ENCODE measurements around the gene CD1C.

DNA sequence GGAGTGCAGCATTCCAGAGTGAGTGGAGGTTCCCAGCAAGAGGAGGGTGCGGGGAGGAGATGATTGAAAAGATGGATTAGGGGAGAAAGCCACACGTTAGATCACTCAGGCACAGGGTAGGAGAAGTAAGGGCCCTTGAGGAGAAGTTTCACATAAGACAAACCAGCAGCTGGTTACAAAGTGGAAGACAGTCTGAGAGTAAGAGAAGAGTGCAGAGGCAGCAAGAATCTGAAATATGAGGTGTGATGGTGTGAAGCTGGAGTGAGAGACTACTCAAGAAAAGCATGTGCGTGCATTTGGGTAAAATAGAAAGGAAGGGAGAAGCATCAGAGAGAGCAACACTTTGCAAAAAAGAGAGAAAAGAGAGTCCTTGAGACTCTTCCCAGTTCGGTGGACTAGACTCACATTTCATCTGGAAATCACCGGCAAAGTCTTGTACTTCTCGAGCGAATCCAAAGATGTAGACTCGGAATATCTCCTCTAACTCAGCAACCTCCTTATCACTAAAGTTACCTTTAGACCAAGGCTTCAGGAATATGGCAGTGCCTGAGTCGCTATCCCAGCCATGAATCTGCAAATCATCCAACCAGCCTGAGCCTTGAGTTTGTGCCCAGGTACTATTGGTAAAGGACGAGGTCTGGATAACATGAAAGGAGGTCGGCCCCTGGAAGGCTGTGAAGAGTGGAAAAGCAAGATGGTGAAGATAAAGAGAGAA lies 40.8 kb downstream of the CD1C start:
- TF ChIP-seq, protein P1, sequence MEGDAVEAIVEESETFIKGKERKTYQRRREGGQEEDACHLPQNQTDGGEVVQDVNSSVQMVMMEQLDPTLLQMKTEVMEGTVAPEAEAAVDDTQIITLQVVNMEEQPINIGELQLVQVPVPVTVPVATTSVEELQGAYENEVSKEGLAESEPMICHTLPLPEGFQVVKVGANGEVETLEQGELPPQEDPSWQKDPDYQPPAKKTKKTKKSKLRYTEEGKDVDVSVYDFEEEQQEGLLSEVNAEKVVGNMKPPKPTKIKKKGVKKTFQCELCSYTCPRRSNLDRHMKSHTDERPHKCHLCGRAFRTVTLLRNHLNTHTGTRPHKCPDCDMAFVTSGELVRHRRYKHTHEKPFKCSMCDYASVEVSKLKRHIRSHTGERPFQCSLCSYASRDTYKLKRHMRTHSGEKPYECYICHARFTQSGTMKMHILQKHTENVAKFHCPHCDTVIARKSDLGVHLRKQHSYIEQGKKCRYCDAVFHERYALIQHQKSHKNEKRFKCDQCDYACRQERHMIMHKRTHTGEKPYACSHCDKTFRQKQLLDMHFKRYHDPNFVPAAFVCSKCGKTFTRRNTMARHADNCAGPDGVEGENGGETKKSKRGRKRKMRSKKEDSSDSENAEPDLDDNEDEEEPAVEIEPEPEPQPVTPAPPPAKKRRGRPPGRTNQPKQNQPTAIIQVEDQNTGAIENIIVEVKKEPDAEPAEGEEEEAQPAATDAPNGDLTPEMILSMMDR (IDR thresholded peaks at IDR 0.05) = no peak
- TF ChIP-seq EP300 (IDR thresholded peaks at IDR 0.05; ENCODE audit: low read depth) = no peak

Data from transverse colon (tissue), 3 donors.